GM13976 (cell line): ENCODE measurements around the gene TSPOAP1.
A peak's percentile ranks its signal among the peaks of the same experiment; 100 is the strongest.

ENCODE experiments used
- DNase-seq: peaks from one replicate; pipeline ENCODE4 v3.0.0; 2012; ENCODE audit warnings: low spot score
- CTCF ChIP-seq: IDR thresholded peaks from 2 replicates; pipeline ENCODE4 v1.5.1; 2012; ENCODE audit warnings: borderline replicate concordance, mild to moderate bottlenecking; ENCODE audit not compliant: insufficient read depth; ENCODE audit errors: extremely low read depth, missing control alignments, control extremely low read depth
- in situ Hi-C: fragments of 300-500 bp; cut with MboI; formaldehyde crosslinking; loops from one replicate; pipeline ENCODE4 v1.12.0; 2022; ENCODE audit warnings: low sequenced_read_pairs, mixed read lengths, inconsistent platforms; ENCODE audit not compliant: unreplicated experiment

Gene TSPOAP1

DNA sequence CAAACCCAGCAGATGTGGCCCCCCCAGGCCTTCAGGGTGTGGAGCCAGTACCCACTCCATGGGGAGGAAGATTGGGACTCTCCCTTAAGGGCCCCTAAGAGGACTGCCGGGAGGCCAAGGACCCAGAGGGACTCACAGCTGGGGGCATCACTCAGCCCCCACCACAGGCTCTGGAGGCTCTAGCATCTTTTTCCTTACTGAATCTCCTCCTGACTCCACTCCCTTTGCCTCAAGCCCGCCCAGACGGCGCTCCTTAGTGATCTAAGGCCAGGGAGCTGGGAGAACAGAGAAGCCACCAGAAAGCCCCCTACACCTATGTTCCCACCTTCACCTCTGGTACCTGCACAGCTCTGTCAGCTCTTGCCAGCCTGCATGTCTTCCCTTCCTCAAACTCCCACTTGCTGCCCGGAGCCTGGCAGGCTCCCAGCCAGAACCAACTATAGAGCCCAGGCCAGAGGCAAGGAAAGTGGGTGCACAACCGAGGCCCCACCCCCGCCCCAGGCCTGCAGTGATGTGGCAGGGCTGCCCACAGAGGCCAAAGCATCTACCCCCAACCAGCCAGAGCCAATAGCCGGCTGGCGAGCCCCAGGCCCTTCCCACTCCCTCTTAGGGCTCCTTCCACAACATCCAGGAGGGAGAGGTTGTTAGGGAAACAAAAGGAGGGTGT is 25.5 kb downstream of the TSPOAP1 start:
- in situ Hi-C loops = no loop called here
- DNase-seq = peak; percentile 17
- TF ChIP-seq CTCF = no peak

DNA sequence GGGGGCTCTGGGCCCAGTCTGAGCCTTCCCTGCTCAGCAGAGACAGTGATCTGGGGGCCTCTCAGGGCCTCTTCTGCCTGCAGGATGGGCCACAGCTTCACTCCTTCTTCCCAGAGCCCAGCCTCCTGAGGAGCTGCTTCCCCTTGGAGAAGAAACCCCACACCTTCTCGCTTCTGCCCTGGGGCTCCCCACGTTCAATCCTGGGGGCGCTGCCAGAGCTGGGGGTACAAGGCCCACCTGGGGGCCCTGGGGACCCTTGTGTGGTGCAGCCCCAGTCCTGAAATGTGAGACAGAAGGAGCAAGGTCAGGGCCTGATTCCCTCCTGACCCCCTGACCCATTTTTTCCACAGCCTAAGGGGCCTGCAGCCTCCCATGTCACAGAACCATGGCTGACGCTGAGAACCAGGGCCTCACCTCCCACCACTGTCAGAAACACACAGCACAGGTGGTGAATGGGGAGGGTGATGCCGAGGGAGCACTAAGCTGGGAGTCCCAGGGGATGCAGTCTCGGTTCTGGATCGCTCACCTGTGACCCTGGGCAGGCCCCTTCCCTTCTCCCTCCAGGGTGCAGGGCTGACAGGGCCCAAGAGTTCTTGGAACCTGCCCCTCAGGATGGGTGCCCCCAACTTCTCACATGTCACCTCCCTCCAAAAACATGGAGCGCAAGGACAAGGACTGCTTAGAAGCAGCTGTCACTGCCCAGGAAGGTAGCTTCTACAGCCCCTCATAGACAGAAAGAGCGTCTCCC is 26.2 kb downstream of the TSPOAP1 start:
- peak; percentile 14 for DNase-seq
- in situ Hi-C loops = no loop called here
- TF ChIP-seq CTCF = no peak

- peak; percentile 8 for DNase-seq
- TF ChIP-seq CTCF = no peak
- in situ Hi-C loops = no loop called here
Observed at GRCh38 chr17:58301504-58302150, 27.0 kb downstream of the TSPOAP1 start.

DNA sequence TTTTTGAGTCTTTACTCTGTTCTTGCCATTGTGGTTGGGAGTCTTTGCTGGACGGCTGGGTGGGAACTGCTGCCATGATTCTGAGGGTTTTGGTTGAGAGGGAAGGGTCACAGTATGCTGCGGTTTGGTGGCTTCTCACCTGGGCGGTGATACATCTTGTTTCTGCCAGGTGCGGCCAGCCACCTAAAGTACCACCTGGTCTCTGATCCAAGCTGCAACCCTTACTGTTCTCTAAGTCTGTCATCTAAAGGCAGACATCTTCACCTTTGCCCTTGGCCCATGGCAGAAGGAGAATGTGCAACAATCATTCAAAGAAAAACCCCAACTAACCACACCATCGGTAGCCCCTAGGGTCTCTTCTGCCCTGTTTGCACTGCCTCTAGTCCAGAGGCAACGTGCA is 28.3 kb downstream of the TSPOAP1 start:
- peak; percentile 6 for DNase-seq
- in situ Hi-C loops = no loop called here
- no peak for TF ChIP-seq CTCF

DNA sequence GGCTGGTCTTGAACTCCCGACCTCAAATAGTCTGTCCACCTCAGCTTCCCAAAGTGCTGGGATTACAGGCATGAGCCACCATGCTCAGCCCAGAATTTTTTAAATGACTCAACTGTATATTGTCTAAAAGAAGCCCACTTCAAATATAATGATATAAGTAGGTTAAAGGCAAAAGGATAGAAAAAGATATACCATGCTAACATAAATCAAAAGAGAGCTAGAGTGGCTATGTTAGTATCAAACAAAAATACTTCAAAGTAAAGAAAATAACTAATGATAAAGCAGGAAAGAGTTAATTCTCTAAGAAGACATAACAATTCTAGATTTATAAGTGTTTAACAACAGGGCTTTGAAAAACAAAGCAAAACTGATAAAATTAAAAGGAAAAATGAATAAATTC is 34.6 kb downstream of the TSPOAP1 start:
- no peak for DNase-seq
- in situ Hi-C loops = no loop called here

More for the DNA sequence above, 34.6 kb downstream of the TSPOAP1 start:
- no peak for TF ChIP-seq CTCF
